WTC11 (cell line): ENCODE measurements around the gene LMF1.

ENCODE experiments used
- FOXJ3 ChIP-seq: sonication (generic); formaldehyde crosslinking; IDR thresholded peaks from 2 replicates; pipeline ENCODE4 v1.9.0; 2021; ENCODE audit warnings: missing genetic modification reagents, mild to moderate bottlenecking, borderline replicate concordance
- MXD4 ChIP-seq: fragments of 250-450 bp; sonication (Bioruptor Pico); IDR thresholded peaks from 2 replicates; pipeline ENCODE4 v1.8.0; 2021; ENCODE audit warnings: mild to moderate bottlenecking, moderate library complexity, borderline replicate concordance
- NFE2L1 ChIP-seq: sonication (generic); formaldehyde crosslinking; IDR thresholded peaks from 2 replicates; pipeline ENCODE4 v1.8.1; 2023; ENCODE audit warnings: missing genetic modification reagents
- ZNF317 ChIP-seq: sonication (generic); formaldehyde crosslinking; IDR thresholded peaks from 2 replicates; pipeline ENCODE4 v1.8.1; 2023; ENCODE audit warnings: low read depth, mild to moderate bottlenecking, moderate library complexity, missing genetic modification reagents, borderline replicate concordance
- TF ChIP-seq, protein P1 (sequence below): fragments of 200-600 bp; IDR thresholded peaks from 2 replicates; pipeline ENCODE4 v1.8.0; 2022; ENCODE audit warnings: antibody characterized with exemption
- TF ChIP-seq, protein P2 (sequence below): sonication (generic); formaldehyde crosslinking; IDR thresholded peaks from 2 replicates; pipeline ENCODE4 v1.8.1; 2022; ENCODE audit warnings: mild to moderate bottlenecking, missing genetic modification reagents, moderate library complexity, borderline replicate concordance
- TF ChIP-seq, protein P3 (sequence below): sonication (generic); formaldehyde crosslinking; IDR thresholded peaks from 2 replicates; pipeline ENCODE4 v1.8.1; 2023; ENCODE audit warnings: mild to moderate bottlenecking, missing genetic modification reagents, moderate library complexity

DNA sequence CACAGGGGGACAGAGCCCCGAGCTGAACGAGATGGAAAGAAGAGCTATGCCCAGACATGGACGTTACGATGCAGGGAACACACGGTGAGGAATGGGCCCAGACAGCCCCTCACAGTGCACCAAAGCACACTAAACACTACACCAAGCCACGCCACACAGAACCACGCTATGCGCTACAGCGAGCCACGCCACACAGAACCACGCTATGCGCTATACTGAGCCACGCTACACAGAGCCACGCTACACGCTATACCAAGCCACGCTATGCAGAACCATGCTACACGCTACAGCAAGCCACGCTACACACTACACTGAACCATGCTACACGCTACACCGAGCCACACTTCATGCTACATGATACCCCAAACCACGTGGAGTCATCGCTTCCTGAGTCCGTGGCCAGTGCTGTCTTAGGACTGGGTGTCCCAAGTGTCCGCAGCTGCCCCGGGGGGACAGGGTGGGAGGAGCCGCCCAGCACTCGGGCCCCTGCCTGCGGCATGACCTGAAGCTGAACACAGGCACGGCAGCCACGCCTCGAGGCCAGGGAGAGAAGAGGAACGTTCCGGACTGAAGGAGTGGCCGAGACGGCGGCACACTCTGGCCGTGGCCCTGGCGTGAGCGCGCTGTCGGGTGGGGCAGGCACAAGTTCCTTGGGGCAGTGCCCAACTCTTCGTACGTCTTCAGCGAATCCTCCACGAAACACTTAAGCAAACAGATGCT is 61.3 kb downstream of the LMF1 start:
- TF ChIP-seq ZNF317 (CRISPR knock-in tag) (no peak), NFE2L1 (CRISPR knock-in tag) (no peak), FOXJ3 (no peak), MXD4 (CRISPR knock-in tag) (no peak)
- TF ChIP-seq, protein P1, sequence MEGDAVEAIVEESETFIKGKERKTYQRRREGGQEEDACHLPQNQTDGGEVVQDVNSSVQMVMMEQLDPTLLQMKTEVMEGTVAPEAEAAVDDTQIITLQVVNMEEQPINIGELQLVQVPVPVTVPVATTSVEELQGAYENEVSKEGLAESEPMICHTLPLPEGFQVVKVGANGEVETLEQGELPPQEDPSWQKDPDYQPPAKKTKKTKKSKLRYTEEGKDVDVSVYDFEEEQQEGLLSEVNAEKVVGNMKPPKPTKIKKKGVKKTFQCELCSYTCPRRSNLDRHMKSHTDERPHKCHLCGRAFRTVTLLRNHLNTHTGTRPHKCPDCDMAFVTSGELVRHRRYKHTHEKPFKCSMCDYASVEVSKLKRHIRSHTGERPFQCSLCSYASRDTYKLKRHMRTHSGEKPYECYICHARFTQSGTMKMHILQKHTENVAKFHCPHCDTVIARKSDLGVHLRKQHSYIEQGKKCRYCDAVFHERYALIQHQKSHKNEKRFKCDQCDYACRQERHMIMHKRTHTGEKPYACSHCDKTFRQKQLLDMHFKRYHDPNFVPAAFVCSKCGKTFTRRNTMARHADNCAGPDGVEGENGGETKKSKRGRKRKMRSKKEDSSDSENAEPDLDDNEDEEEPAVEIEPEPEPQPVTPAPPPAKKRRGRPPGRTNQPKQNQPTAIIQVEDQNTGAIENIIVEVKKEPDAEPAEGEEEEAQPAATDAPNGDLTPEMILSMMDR, result no peak
- TF ChIP-seq, protein P2, sequence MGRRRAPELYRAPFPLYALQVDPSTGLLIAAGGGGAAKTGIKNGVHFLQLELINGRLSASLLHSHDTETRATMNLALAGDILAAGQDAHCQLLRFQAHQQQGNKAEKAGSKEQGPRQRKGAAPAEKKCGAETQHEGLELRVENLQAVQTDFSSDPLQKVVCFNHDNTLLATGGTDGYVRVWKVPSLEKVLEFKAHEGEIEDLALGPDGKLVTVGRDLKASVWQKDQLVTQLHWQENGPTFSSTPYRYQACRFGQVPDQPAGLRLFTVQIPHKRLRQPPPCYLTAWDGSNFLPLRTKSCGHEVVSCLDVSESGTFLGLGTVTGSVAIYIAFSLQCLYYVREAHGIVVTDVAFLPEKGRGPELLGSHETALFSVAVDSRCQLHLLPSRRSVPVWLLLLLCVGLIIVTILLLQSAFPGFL (CRISPR knock-in tag), result no peak
- TF ChIP-seq, protein P3, sequence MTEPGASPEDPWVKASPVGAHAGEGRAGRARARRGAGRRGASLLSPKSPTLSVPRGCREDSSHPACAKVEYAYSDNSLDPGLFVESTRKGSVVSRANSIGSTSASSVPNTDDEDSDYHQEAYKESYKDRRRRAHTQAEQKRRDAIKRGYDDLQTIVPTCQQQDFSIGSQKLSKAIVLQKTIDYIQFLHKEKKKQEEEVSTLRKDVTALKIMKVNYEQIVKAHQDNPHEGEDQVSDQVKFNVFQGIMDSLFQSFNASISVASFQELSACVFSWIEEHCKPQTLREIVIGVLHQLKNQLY (CRISPR knock-in tag), result no peak
